ENCODE data around the gene BMI1. TPM values are rescaled to one million over a fixed set of nuclear protein-coding genes. Genes with fewer than 3 reads are reported as not detected.

The BMI1 gene
- total RNA-seq, 1 experiment from 2014 or later = 3.4 TPM

- TF ChIP-seq ZNF425 (CRISPR knock-in tag; conservative IDR thresholded peaks at IDR 0.05) (no peak), ZNF671 (CRISPR knock-in tag; IDR thresholded peaks at IDR 0.05) (no peak), E2F5 (CRISPR knock-in tag; IDR thresholded peaks at IDR 0.05) (no peak)
Observed at GRCh38 chr10:22278441-22278782, 42.5 kb upstream of the BMI1 start (continued).

GRCh38 chr10:22280078-22280477 lies 40.8 kb upstream of the BMI1 start:
- CTCF ChIA-PET = interaction anchor here (1.6 kb wide), 1 partner anchor 36 kb away, joined by 3 read pairs; no protein-coding TSS in a partner anchor
- TF ChIP-seq NFATC4 (CRISPR knock-in tag; IDR thresholded peaks at IDR 0.05) (no peak), ZSCAN18 (CRISPR knock-in tag; IDR thresholded peaks at IDR 0.05) (peak; percentile 79; the same call in 1 of the 2 replicates), ERG (CRISPR knock-in tag; IDR thresholded peaks at IDR 0.05) (0 out of 2 replicates have a peak, but pooled peaks have one; percentile 64), ETV6 (CRISPR knock-in tag; IDR thresholded peaks at IDR 0.05) (no peak), IRF1 (CRISPR knock-in tag; IDR thresholded peaks at IDR 0.05) (no peak), PRRX2 (CRISPR knock-in tag; IDR thresholded peaks at IDR 0.05) (0 out of 2 replicates have a peak, but pooled peaks have one; percentile 34), ZNF423 (CRISPR knock-in tag; IDR thresholded peaks at IDR 0.05) (peak; percentile 100), ZNF512 (CRISPR knock-in tag; IDR thresholded peaks at IDR 0.05; ENCODE audit: borderline replicate concordance) (no peak)
- Mint-ChIP-seq H3K27ac (no peak overlapping the region), H3K4me3 (no peak overlapping the region), H3K9me3 (no peaks in the 10 kb centered on the region), H3K27me3 (ENCODE audit: low read depth) (no peaks in the 10 kb centered on the region; the same call in 1 of the 2 replicates), H3K4me1 (peaks cover 34% of the 10 kb centered on the region), H3K36me3 (no peaks in the 10 kb centered on the region)
- ATAC-seq = no peak; the same call in 1 of the 2 replicates
- peak; percentile 24 for DNase-seq (ENCODE audit: low spot score)
- POLR2A ChIA-PET = no interaction called here

- Mint-ChIP-seq H3K4me3 (no peak overlapping the region), H3K4me1 (peaks cover 8% of the 10 kb centered on the region), H3K9me3 (peaks cover 6% of the 10 kb centered on the region; the same call in 1 of the 2 replicates), H3K27ac (no peak overlapping the region), H3K27me3 (ENCODE audit: low read depth) (no peaks in the 10 kb centered on the region; the same call in 1 of the 2 replicates), H3K36me3 (no peaks in the 10 kb centered on the region)
- POLR2A ChIA-PET = no interaction called here
- ATAC-seq = no peak
- DNase-seq (ENCODE audit: low spot score) = no peak
- CTCF ChIA-PET = no interaction called here
- no peak for TF ChIP-seq NR1H2 (CRISPR knock-in tag; IDR thresholded peaks at IDR 0.05)
- TF ChIP-seq ZNF281 (CRISPR knock-in tag; IDR thresholded peaks at IDR 0.05) = no peak
- TF ChIP-seq MAX (CRISPR knock-in tag; IDR thresholded peaks at IDR 0.05) = no peak
- TF ChIP-seq NFATC4 (CRISPR knock-in tag; IDR thresholded peaks at IDR 0.05) = no peak
- no peak for TF ChIP-seq ZNF121 (CRISPR knock-in tag; IDR thresholded peaks at IDR 0.05)
- no peak for TF ChIP-seq ZSCAN18 (CRISPR knock-in tag; IDR thresholded peaks at IDR 0.05)
- no peak for TF ChIP-seq NR3C1 (CRISPR knock-in tag; conservative IDR thresholded peaks at IDR 0.05; ENCODE audit: low read depth)
- TF ChIP-seq ESRRA (CRISPR knock-in tag; IDR thresholded peaks at IDR 0.05; ENCODE audit: borderline replicate concordance) = no peak
- TF ChIP-seq E2F5 (CRISPR knock-in tag; IDR thresholded peaks at IDR 0.05) = no peak
- TF ChIP-seq TP53 (CRISPR knock-in tag; IDR thresholded peaks at IDR 0.05) = no peak
Observed at GRCh38 chr10:22285130-22285529, 35.8 kb upstream of the BMI1 start.
